ENCODE measurements around the gene CYP4F22. TPM values are rescaled to one million over a fixed set of nuclear protein-coding genes. Genes with fewer than 3 reads are reported as not detected.
"Not testable (repeated sequence)": the region's sequence is repeated elsewhere in the genome, so short reads cannot be mapped to it uniquely, and the experiment has no call there.

The CYP4F22 gene
- polyA plus RNA-seq, 3 donors from 2014 or later = 1.3 to 2.7 TPM; not detected in 1

DNA sequence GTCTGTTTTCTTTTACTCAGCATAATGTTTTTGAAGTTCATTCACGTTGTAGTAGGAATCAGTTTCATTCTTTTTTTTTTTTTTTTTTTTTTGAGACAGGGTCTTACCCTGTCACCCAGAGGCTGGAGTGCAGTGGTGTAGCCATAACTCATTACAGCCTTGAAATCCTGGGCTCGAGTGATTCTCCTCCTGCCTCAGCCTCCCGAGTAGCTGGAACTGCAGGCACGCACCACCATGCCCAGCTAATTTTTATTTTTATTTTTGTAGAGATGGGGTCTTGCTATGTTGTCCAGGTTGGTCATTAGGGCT is 25.2 kb downstream of the CYP4F22 start:
- H3K4me1 Mint-ChIP-seq = peaks cover 6 to 14% of the 10 kb centered on the region in 2 donors
- H3K9me3 Mint-ChIP-seq; DNase-seq; H3K4me3 Mint-ChIP-seq; H3K27me3 Mint-ChIP-seq (ENCODE audit: low read depth in 3 of 3): not testable (repeated sequence)
- H3K27ac Mint-ChIP-seq = peak overlapping the region in 2 of 6 donors; percentile 23 to 74
- peaks cover 3 to 16% (median 7%) of the 10 kb centered on the region in 3 donors for H3K36me3 Mint-ChIP-seq

DNA sequence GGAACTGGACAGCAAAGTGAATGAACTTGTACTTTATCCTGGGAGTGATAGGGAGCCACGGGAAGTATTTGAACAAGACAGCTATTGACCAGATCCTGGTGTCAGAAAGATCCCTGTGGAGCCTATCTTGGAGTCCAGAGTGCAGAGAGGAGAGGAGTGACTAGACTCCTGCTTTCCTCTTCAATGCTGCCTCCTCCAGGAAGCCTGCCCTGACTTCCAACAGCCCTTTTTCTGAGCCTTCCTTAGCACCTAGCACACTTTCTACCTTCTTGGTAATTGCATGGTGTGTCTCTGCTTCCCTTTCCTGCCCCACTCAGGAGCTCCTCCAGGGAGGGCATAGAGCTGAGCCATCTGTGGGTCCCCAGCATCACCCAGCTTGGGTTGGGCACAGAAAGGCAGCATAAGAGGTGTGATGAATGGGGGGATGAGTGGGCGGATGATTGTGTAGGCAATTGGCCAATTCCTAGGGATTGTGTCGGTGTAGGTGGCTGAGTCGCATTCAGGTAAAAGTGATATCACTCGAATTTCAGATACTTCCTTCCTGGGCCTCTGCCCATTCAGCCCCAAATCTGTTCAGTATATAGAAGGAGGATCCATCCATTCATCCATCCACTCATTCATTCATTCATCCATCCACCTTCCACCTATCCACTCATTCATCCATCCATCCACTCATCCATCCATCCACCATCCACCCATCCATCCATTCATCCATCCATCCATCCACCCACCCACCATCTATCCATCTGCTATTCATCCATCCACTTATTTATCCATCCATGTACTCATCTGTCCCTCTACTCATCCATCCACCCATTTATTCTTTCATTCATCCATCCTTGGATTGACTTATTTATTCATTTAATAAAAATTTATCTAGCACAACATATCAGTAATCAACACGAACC is 26.9 kb downstream of the CYP4F22 start:
- H3K27ac Mint-ChIP-seq = peak overlapping the region in 2 of 6 donors; percentile 10 to 53

DNA sequence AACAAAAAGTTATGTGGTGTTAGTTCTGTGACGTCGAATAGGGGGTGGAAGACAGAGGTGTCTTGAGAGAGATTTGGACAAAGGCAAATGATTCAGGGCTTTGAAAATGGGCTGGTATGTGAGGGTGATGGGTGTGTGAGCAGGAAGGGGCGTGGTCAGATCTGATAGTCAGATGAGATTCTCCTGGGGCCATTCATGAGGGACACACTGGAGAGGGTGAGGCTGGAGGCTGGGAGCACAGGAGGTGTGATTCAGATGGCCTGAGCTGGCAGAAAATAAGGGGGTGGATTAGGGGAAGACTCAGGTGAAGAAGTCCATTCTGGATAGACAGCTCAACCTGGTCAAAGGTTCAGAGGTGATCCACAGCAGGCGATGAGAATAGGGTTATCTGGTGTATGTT is 28.0 kb downstream of the CYP4F22 start:
- H3K36me3 Mint-ChIP-seq = peaks cover 0 to 16% (median 4%) of the 10 kb centered on the region in 3 donors
- peaks cover 6 to 14% of the 10 kb centered on the region in 2 donors for H3K4me1 Mint-ChIP-seq
- H3K27ac Mint-ChIP-seq = no peak overlapping the region

More for the DNA sequence above, 26.9 kb downstream of the CYP4F22 start:
- peaks cover 6 to 14% of the 10 kb centered on the region in 2 donors for H3K4me1 Mint-ChIP-seq
- H3K36me3 Mint-ChIP-seq = peaks cover 3 to 19% (median 7%) of the 10 kb centered on the region in 3 donors
- H3K27me3 Mint-ChIP-seq (ENCODE audit: low read depth in 3 of 3) = peaks cover 2 to 5% (median 3%) of the 10 kb centered on the region in 3 donors
- H3K4me3 Mint-ChIP-seq = no peak overlapping the region
- DNase-seq = no peak
- no peaks in the 10 kb centered on the region for H3K9me3 Mint-ChIP-seq

GRCh38 chr19:15538774-15539173 is 30.4 kb downstream of the CYP4F22 start:
- peaks cover 0 to 2% of the 10 kb centered on the region in 2 donors for H3K4me1 Mint-ChIP-seq
- no peak overlapping the region for H3K4me3 Mint-ChIP-seq

More for the DNA sequence above, 28.0 kb downstream of the CYP4F22 start:
- no peaks in the 10 kb centered on the region for H3K9me3 Mint-ChIP-seq
- no peak for DNase-seq
- H3K4me3 Mint-ChIP-seq = no peak overlapping the region
- peaks cover 2 to 5% (median 3%) of the 10 kb centered on the region in 3 donors for H3K27me3 Mint-ChIP-seq (ENCODE audit: low read depth in 3 of 3)

DNA sequence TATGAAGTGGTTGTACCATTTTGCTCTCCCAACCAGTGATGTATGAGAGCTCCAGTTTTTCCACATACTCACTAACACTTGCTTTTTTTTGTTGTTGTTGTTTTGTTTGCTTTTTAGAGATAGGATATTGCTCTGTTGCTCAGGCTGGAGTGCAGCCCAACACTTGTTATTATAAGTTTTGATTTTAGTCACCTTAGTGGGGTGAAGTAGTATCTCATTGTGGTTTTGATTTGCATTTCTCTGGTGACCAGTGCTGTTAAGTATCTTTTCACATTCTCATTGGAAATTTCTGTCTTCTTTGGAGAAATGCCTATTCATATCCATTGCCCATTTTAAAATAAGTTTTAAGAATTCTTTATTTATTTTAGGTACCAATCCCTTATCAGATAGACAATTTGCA is 31.3 kb downstream of the CYP4F22 start:
- H3K4me3 Mint-ChIP-seq = no peak overlapping the region
- DNase-seq = no peak
- peaks cover 0 to 18% (median 4%) of the 10 kb centered on the region in 3 donors for H3K36me3 Mint-ChIP-seq
- H3K27me3 Mint-ChIP-seq (ENCODE audit: low read depth in 3 of 3) = peaks cover 0 to 10% (median 2%) of the 10 kb centered on the region in 3 donors
- H3K27ac Mint-ChIP-seq = no peak overlapping the region
- no peaks in the 10 kb centered on the region for H3K9me3 Mint-ChIP-seq
- no peaks in the 10 kb centered on the region for H3K4me1 Mint-ChIP-seq

More at GRCh38 chr19:15538774-15539173, 30.4 kb downstream of the CYP4F22 start:
- no peak for DNase-seq
- Mint-ChIP-seq H3K9me3 (no peaks in the 10 kb centered on the region), H3K27me3 (ENCODE audit: low read depth in 3 of 3) (peaks cover 0 to 8% (median 2%) of the 10 kb centered on the region in 3 donors), H3K36me3 (peaks cover 0 to 18% (median 4%) of the 10 kb centered on the region in 3 donors), H3K27ac (no peak overlapping the region)

GRCh38 chr19:15540435-15540834 is 32.1 kb downstream of the CYP4F22 start:
- H3K27me3 Mint-ChIP-seq (ENCODE audit: low read depth in 3 of 3) = peaks cover 0 to 10% (median 1%) of the 10 kb centered on the region in 3 donors

GRCh38 chr19:15544283-15544682 is 36.0 kb downstream of the CYP4F22 start:
- Mint-ChIP-seq H3K36me3 (peaks cover 0 to 5% (median 0%) of the 10 kb centered on the region in 3 donors), H3K4me3 (no peak overlapping the region), H3K27me3 (ENCODE audit: low read depth in 3 of 3) (peaks cover 0 to 11% (median 0%) of the 10 kb centered on the region in 3 donors), H3K4me1 (no peaks in the 10 kb centered on the region), H3K27ac (no peak overlapping the region), H3K9me3 (no peaks in the 10 kb centered on the region)
- no peak for DNase-seq

More at GRCh38 chr19:15540435-15540834, 32.1 kb downstream of the CYP4F22 start:
- H3K4me1 Mint-ChIP-seq = no peaks in the 10 kb centered on the region
- H3K9me3 Mint-ChIP-seq = no peaks in the 10 kb centered on the region
- H3K27ac Mint-ChIP-seq = no peak overlapping the region
- DNase-seq = no peak
- peaks cover 0 to 18% (median 4%) of the 10 kb centered on the region in 3 donors for H3K36me3 Mint-ChIP-seq
- no peak overlapping the region for H3K4me3 Mint-ChIP-seq

- peaks cover under 1 to 1% of the 10 kb centered on the region in 2 donors for H3K4me1 Mint-ChIP-seq
- H3K4me3 Mint-ChIP-seq = no peak overlapping the region
- no peaks in the 10 kb centered on the region for H3K9me3 Mint-ChIP-seq
- H3K27ac Mint-ChIP-seq = no peak overlapping the region
- DNase-seq = no peak
- H3K27me3 Mint-ChIP-seq (ENCODE audit: low read depth in 3 of 3) = peaks cover 0 to 11% (median 0%) of the 10 kb centered on the region in 3 donors
- peaks cover 0 to 5% (median 0%) of the 10 kb centered on the region in 3 donors for H3K36me3 Mint-ChIP-seq
Observed at GRCh38 chr19:15544970-15545369, 36.6 kb downstream of the CYP4F22 start.

DNA sequence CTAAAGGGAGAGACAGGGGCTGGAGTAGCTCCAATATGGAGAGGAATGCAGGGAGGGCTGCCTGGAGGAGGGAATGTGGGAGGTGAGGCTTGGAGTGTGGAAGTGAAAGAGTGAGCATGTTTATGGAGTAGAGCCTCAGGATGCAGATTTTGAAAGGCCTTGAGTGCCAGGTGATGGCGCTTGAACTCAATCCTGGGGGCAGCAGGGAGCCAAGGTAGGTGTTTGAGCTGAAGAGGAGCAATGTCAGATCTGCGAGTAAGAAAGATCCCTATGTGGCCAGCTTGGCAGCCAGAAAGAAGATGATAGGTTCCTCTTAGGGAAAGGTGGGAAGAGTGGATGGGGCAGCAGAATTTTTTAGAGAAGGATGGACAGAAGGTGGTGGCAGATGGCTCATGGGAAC is 40.3 kb downstream of the CYP4F22 start:
- Mint-ChIP-seq H3K27me3 (ENCODE audit: low read depth in 3 of 3) (peaks cover 0 to 6% (median 2%) of the 10 kb centered on the region in 3 donors), H3K9me3 (no peaks in the 10 kb centered on the region), H3K4me3 (peak overlapping the region in 1 of 5 donors; percentile 12), H3K36me3 (peaks cover 0 to 3% (median 0%) of the 10 kb centered on the region in 3 donors), H3K27ac (no peak overlapping the region), H3K4me1 (peaks cover 15% of the 10 kb centered on the region in 2 donors)
- no peak for DNase-seq

DNA sequence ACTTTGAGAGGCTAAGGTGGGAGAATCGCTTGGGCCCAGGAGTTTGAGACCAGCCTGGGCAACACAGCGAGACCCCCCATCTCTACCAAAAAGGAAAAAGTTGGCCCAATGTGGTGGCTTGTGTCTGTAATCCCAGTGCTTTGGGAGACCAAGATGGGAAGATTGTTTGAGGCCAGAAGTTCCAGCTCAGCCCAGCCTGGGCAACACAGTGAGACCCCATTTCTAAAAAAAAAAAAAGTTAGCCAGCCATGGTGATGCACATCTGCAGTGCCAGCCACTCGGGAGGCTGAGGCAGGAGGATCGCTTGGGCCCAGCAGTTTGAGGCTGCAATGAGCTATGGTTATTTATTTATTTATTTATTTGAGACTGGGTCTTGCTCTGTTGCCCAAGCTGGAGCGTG is 41.3 kb downstream of the CYP4F22 start:
- H3K4me3 Mint-ChIP-seq = peak overlapping the region in 1 of 5 donors; percentile 35
- no peaks in the 10 kb centered on the region for H3K9me3 Mint-ChIP-seq
- peaks cover 0 to 3% (median 0%) of the 10 kb centered on the region in 3 donors for H3K36me3 Mint-ChIP-seq
- DNase-seq = no peak
- H3K27me3 Mint-ChIP-seq (ENCODE audit: low read depth in 3 of 3) = peaks cover 0 to 4% (median 2%) of the 10 kb centered on the region in 3 donors
- H3K27ac Mint-ChIP-seq = no peak overlapping the region
- H3K4me1 Mint-ChIP-seq = peaks cover 18 to 20% of the 10 kb centered on the region in 2 donors

DNA sequence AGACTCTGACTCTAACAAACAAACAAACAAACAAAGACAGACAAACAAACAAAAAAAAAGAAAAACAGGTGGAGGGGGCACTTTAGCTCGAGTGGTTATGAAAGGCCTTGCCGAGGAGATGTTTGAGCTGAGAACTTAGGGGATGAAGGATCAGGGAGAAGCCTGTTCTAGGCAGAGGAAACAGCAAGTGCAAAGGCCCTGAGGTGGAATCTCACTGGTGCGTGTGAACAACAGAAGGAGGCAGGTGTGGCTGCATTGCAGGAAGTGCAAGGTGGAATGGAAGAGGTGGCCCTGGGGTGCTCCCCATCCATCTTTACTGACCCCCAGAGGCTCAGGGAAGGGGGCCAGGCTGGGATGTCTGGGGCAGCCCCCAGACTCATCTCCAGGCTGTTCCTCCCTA is 41.9 kb downstream of the CYP4F22 start:
- DNase-seq = no peak
- H3K4me3 Mint-ChIP-seq = peak overlapping the region; percentile 38 to 81 (median 61)
- no peaks in the 10 kb centered on the region for H3K9me3 Mint-ChIP-seq
- H3K27ac Mint-ChIP-seq = peak overlapping the region in 2 of 6 donors; percentile 21 to 83
- H3K36me3 Mint-ChIP-seq = peaks cover 0 to 3% (median 0%) of the 10 kb centered on the region in 3 donors
- peaks cover 22 to 27% of the 10 kb centered on the region in 2 donors for H3K4me1 Mint-ChIP-seq
- peaks cover 2 to 7% (median 4%) of the 10 kb centered on the region in 3 donors for H3K27me3 Mint-ChIP-seq (ENCODE audit: low read depth in 3 of 3)

GRCh38 chr19:15550929-15551292 is 42.6 kb downstream of the CYP4F22 start:
- Mint-ChIP-seq H3K27ac (peak overlapping the region in 5 of 6 donors; percentile 49 to 80 (median 62)), H3K9me3 (no peaks in the 10 kb centered on the region), H3K27me3 (ENCODE audit: low read depth in 3 of 3) (peaks cover 2 to 7% (median 7%) of the 10 kb centered on the region in 3 donors), H3K4me3 (peak overlapping the region; percentile 81 to 90 (median 86)), H3K4me1 (peaks cover 29 to 33% of the 10 kb centered on the region in 2 donors), H3K36me3 (peaks cover 0 to 3% (median 0%) of the 10 kb centered on the region in 3 donors)
- DNase-seq = no peak

DNA sequence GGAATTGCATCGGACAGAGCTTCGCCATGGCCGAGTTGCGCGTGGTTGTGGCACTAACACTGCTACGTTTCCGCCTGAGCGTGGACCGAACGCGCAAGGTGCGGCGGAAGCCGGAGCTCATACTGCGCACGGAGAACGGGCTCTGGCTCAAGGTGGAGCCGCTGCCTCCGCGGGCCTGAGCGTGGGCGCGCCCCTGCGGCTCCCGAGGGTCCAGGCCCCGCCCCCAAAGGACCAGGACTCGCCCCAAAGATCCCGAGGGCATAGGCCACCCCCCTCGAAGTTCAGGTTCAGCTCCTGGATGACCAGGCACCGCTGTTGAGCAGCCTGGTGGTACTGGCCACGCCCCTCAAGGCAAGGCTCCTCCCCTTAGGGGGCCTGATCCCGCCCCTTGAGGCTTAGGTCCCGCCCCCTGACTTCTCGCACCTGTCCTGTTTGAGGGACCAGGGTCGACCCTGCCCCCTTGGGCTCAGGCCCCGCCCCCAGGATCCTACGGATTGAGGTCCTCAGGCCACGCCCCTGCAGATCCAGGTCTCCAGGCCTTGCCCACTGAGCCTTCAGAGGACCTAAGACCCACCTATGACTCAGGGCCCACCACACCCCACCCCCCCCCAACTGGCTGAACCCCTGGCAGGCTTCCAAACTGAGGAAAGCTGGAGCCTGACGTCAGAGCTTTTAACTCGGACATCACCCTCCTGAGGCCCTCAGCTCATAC is 43.1 kb downstream of the CYP4F22 start:
- H3K9me3 Mint-ChIP-seq = no peaks in the 10 kb centered on the region
- H3K4me3 Mint-ChIP-seq = peak overlapping the region; percentile 81 to 90 (median 86)
- H3K27me3 Mint-ChIP-seq (ENCODE audit: low read depth in 3 of 3) = peaks cover 2 to 7% (median 7%) of the 10 kb centered on the region in 3 donors
- peak overlapping the region in 5 of 6 donors; percentile 49 to 80 (median 62) for H3K27ac Mint-ChIP-seq
- peak; percentile 67 to 71 (median 70) for DNase-seq
- H3K36me3 Mint-ChIP-seq = peaks cover 0 to 3% (median 0%) of the 10 kb centered on the region in 3 donors
- H3K4me1 Mint-ChIP-seq = peaks cover 34 to 38% of the 10 kb centered on the region in 2 donors
